Measurements from ENCODE around the gene GLRA3. TPM values are rescaled to one million over a fixed set of nuclear protein-coding genes. Genes with fewer than 3 reads are reported as not detected.

Gene GLRA3
- total RNA-seq, 4 donors from 2014 or later, result not detected

GRCh38 chr4:174593701-174594100 lies 235.3 kb downstream of the GLRA3 start:
- in situ Hi-C loops (cut with MboI; ENCODE audit: low sequenced_read_pairs in 4 of 4) (no loop called here), intact Hi-C loops (cut with DNase I; ENCODE audit: low total_unique reads) (no loop called here)
- H3K4me3 ChIP-seq, result no peak overlapping the region
- no peak overlapping the region for H3K27ac ChIP-seq
- TF ChIP-seq CTCF (IDR thresholded peaks at IDR 0.05 in 4 of 5, conservative IDR thresholded peaks at IDR 0.05 in 1 of 5) (no peak), POLR2A (IDR thresholded peaks at IDR 0.05) (no peak)
- peaks cover 0 to 9% of the 10 kb centered on the region in 2 donors for H3K4me1 ChIP-seq
- H3K27me3 ChIP-seq, result no peaks in the 10 kb centered on the region
- DNase-seq (no peak), ATAC-seq (no peak)
- no peaks in the 10 kb centered on the region for H3K36me3 ChIP-seq
- no peaks in the 10 kb centered on the region for H3K9me3 ChIP-seq

GRCh38 chr4:174592985-174593335 lies 236.1 kb downstream of the GLRA3 start:
- DNase-seq (peak in 1 of 2 donors; percentile 15), ATAC-seq (peak; percentile 89 to 100)
- intact Hi-C loops (cut with DNase I; ENCODE audit: low total_unique reads) (no loop called here), in situ Hi-C loops (cut with MboI; ENCODE audit: low sequenced_read_pairs in 4 of 4) (no loop called here)
- H3K36me3 ChIP-seq, result no peaks in the 10 kb centered on the region
- H3K27me3 ChIP-seq, result no peaks in the 10 kb centered on the region
- no peak overlapping the region for H3K27ac ChIP-seq
- peaks cover 0 to 9% of the 10 kb centered on the region in 2 donors for H3K4me1 ChIP-seq
- TF ChIP-seq POLR2A (IDR thresholded peaks at IDR 0.05), result no peak
- TF ChIP-seq CTCF (IDR thresholded peaks at IDR 0.05 in 4 of 5, conservative IDR thresholded peaks at IDR 0.05 in 1 of 5), result no peak
- no peak overlapping the region for H3K4me3 ChIP-seq
- H3K9me3 ChIP-seq, result no peaks in the 10 kb centered on the region

- in situ Hi-C loops (cut with MboI; ENCODE audit: low sequenced_read_pairs in 4 of 4), result no loop called here
- DNase-seq (no peak), ATAC-seq (no peak)
- Histone ChIP-seq H3K4me1 (peaks cover 0 to 9% of the 10 kb centered on the region in 2 donors), H3K36me3 (no peaks in the 10 kb centered on the region), H3K4me3 (no peak overlapping the region), H3K27ac (no peak overlapping the region), H3K9me3 (no peaks in the 10 kb centered on the region), H3K27me3 (no peaks in the 10 kb centered on the region)
- intact Hi-C loops (cut with DNase I; ENCODE audit: low total_unique reads), result no loop called here
- TF ChIP-seq CTCF (IDR thresholded peaks at IDR 0.05 in 4 of 5, conservative IDR thresholded peaks at IDR 0.05 in 1 of 5), result no peak
- TF ChIP-seq POLR2A (IDR thresholded peaks at IDR 0.05), result no peak
Observed at GRCh38 chr4:174592256-174592984, 236.6 kb downstream of the GLRA3 start.

GRCh38 chr4:174591243-174592021 lies 237.6 kb downstream of the GLRA3 start:
- Histone ChIP-seq H3K27me3 (no peaks in the 10 kb centered on the region), H3K36me3 (no peaks in the 10 kb centered on the region), H3K27ac (no peak overlapping the region), H3K4me1 (peaks cover 0 to 9% of the 10 kb centered on the region in 2 donors), H3K4me3 (no peak overlapping the region), H3K9me3 (no peaks in the 10 kb centered on the region)
- in situ Hi-C loops (cut with MboI; ENCODE audit: low sequenced_read_pairs in 4 of 4), result no loop called here
- no peak for TF ChIP-seq POLR2A (IDR thresholded peaks at IDR 0.05)
- no peak for TF ChIP-seq CTCF (IDR thresholded peaks at IDR 0.05 in 4 of 5, conservative IDR thresholded peaks at IDR 0.05 in 1 of 5)
- DNase-seq, result no peak
- no peak for ATAC-seq
- intact Hi-C loops (cut with DNase I; ENCODE audit: low total_unique reads), result no loop called here
